NCI-H1694 (cell line): ENCODE data around the gene ADAM20.
"Not testable (repeated sequence)": the region's sequence is repeated elsewhere in the genome, so short reads cannot be mapped to it uniquely, and the experiment has no call there.

Experiments used
- DNase-seq: peaks from one replicate; lab custom pipeline; 2025; lab: John Stamatoyannopoulos, UW

ADAM20 gene

GRCh38 chr14:70534904-70535303 lies at the start of gene ADAM20:
Gene ADAM20, minus strand, starts transcription at chr14:70535004. Its CDS starts 10,247 bp downstream, at chr14:70524757.
- no peak for DNase-seq

DNA sequence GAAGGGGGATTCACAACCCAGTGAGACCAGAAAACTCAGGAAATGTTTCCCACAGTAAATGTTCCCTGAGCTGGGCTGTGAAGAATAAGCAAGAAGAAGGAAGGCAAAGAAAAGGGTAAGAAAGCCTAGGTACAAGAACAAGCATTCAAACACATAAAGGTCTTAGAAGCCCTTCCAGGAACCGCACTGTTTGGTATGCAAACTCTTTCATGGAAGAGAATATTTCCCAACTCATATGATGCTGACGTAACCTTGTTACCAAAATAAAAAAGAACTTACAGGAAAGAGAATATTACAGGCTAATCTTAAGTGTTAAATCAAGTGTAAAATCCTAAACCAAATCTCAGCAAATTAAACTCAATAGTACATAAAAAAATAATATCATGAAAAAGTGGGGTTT lies 42.1 kb upstream of the ADAM20 start:
- no peak for DNase-seq

- DNase-seq = no peak
These were observed 38.2 kb upstream of the ADAM20 start for GRCh38 chr14:70573050-70573449.

DNA sequence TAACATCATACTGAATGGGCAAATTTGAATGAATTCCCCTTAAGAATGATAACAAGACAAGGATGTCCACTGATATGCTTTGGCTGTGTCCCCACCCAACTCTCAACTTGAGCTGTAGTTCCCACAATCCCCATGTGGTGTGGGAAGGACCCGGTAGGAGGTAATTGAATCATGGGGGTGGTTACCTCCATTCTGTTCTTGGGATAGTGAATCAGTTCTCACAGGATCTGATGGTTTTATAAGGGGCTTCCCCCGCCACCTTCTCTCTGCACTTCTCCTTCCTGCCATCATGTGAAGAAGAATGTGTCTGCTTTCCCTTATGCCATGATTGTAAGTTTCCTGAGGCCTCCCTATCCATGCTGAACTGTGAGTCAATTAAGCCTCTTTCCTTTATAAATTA lies 36.3 kb upstream of the ADAM20 start:
- DNase-seq = no peak

DNA sequence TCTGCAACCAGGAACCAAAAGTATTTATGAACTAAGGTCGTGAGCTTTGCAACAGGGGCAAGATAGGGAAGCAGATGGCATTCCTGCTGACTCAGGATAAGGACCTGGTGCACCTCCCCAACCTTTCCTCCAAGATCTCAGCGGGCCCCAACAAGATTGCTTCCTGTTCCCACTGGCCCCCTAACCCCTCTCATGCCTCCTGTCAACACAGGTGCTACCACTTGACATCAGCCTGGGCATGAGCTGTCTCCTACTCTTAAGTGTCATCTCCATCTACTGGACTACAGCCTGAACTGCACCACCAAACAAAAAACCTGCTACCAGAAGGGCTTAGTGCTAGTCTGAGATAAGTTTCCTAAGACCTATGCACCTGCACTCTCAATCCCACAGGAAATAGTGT lies 33.0 kb upstream of the ADAM20 start:
- peak; percentile 52 for DNase-seq

DNA sequence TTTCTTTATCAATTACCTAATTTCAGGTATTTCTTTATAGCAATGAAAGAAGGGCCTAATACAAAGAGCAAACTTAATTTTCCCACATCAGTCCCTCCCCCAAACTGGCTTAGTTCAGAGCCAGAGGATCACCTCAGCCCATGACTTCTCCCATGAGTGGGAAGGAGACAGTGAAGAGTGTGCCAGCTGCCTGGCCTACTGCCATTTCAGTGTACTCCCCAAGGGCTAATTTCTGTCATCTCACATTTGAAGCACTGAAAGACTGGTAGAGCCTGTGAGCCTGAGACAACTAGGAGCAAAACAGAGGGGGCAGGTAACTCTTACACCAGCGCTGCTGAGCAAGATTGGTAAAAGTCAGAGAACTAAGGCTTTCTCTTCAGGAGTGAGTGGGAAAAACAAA lies 29.1 kb upstream of the ADAM20 start:
- no peak for DNase-seq

DNA sequence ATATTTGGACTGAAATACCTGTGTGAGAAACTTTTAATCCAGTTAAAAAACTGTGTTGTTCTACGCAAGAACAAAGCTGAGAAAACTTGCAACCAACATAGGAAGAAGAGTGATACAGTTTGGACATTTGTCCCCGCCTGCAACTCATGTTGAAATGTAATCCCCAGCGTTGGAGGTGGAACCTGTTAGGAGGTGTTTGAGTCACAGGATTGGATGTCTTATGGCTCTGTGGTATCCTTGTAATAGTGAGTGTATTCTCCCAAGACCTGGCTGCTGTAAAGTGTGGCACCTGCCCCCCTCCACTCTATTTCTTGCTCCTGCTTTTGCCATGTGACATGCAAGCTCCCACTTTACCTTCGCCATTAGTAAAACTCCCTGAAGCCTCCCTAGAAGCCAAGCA lies 28.6 kb upstream of the ADAM20 start:
- DNase-seq = no peak

- no peak for DNase-seq
These were observed 23.6 kb upstream of the ADAM20 start for GRCh38 chr14:70558356-70558755.

DNA sequence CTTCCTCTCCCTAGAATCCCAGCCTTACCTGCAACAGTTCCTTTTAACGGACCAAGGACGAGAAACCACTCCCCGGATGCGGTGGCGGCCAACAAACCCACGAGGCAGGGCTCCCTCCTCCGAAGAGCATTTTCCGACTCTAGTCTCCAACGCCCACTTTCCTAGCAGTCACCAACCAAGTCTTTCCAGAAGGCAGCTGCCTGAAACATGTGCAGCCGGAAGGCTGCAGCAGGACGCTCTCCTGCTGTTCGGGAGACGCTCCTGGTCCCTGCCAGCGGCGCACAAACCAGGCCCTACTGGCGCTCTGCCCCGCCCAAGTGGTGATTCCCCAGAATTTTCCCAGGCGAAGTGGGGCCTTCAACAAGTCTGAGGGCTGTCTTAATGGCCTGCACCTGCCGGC lies 21.1 kb upstream of the ADAM20 start:
- no peak for DNase-seq

DNA sequence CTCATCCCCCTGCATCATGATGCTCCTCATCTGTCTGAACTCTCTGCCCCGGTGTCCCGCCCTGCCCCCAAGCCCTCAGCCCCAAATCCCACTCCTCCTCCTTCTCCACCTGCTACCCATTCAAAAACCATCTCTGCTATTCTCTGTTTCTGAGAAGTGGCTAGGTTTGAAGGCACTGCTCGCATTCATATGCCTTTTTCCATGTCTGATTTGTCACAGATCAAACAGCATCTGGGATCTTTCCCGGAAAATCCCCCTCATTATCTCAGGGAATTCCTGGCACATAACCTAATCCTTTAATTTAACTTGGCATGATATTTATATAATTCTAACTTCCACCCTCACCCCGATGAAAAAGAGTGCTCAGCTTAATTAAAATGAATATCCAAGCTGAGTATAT lies 3.3 kb upstream of the ADAM20 start:
- DNase-seq = no peak

DNA sequence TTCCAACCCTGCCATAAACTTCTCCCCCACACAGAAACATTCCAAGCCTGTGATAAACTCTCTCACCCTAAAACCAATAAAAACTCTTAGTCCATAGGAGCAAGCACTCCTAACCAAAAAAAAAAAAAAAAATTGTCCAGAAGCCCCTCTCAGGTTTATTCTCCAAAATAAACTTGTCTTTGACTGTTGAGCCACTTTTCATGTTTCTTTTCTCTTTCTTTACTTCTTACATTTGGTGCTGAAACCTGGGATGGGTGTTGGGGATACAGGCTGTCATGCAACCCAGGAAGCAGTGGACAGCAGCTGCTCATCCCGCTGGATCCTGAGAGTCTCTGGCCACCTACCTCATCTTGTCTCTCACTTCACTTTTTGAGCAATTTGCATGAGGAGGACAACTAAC lies 2.0 kb upstream of the ADAM20 start:
- DNase-seq = no peak

DNA sequence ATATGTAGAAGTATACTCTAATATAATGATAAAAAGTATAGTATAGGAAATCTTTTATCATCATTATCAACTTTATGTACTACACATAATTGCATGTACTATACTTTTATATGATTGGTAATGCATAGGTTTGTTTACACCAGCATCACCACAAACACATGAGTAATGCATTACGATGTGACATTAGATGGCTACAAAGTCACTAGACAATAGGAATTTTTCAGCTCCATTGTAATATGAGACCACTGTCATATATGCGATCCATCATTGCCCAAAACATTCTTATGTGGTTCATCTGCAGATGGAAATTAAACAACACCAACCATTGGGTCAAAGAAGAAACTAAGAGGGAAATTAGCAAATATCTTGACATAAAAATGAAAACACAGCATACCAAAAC lies 4.4 kb downstream of the ADAM20 start:
- no peak for DNase-seq

DNA sequence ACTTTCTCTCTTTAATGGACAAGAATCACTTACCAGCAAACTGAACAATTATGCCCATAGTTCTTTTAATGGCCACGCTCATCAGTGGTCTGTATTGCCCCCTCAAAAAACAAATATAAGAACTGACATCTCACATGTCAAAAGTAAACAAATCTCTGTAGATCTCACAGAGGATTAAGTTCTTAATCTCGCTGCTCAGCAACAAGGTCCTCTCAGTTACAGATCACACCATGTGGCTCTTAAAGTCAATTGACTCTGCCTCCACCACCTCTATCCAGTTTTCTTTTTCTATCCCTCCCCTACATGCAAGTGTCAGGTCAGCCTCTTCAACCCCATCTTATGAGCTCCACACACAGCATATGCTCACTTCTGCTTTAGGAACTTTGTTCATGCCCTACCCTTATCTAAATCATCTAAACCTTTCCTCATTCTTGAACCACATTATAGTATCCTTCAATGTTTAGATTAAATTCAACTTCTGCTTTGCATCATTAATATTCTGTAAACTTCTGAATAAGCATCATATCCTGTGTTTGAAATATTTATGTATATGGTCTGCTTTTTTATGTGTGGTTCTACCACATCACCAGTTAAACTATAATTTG lies 7.2 kb downstream of the ADAM20 start:
- DNase-seq = no peak

- no peak for DNase-seq
These were observed 9.1 kb downstream of the ADAM20 start for GRCh38 chr14:70525691-70526090.

DNA sequence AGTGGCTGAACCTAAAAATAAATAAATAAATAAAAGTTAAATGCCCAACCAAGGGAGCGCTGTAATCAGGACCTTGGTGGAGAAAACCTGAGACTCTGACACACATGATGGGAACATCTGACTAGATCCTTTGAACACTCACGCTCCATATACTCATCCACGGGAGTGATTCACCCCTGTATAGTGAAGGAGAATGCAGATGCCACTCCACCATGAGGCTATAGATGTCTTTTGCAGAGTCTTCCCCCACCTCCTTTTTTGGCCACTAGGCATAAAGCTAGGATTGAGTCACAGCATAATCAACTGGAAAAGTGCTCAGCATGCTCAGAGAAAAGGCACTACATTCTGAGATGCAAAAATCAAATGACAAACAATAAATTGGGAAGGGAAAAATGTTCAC lies 19.0 kb downstream of the ADAM20 start:
- DNase-seq = no peak

GRCh38 chr14:70514168-70515069 lies 20.4 kb downstream of the ADAM20 start:
- no peak for DNase-seq

GRCh38 chr14:70498191-70498590 lies 36.6 kb downstream of the ADAM20 start:
- DNase-seq = no peak

- no peak for DNase-seq
These were observed 45.1 kb downstream of the ADAM20 start for GRCh38 chr14:70489579-70490200.

DNA sequence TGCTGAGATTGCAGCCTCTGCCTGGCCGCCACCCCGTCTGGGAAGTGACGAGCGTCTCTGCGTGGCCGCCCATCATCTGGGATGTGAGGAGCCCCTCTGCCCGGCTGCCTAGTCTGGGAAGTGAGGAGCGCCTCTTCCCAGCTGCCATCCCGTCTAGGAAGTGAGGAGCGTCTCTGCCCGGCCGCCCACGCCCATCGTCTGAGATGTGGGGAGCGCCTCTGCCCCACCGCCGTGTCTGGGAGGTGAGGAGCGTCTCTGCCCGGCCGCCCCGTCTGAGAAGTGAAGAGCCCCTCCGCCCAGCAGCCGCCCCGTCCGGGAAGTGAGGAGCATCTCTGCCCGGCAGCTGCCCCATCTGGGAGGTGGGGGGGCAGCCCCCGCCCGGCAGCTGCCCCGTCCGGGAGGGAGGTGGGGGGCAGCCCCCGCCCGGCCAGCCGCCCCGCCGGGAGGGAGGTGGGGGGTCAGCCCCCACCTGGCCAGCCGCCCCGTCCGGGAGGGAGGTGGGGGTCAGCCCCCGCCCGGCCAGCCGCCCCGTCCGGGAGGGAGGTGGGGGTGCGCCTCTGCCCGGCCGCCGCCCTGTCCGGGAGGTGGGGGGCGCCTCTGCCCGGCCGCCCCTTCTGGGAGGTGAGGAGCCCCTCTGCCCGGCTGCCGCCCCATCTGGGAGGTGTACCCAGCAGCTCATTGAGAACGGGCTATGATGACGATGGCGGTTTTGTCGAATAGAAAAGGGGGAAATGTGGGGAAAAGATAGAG lies 57.3 kb downstream of the ADAM20 start:
- DNase-seq = not testable (repeated sequence)

- DNase-seq = not testable (repeated sequence)
These were observed 59.3 kb downstream of the ADAM20 start for GRCh38 chr14:70475459-70475858.

DNA sequence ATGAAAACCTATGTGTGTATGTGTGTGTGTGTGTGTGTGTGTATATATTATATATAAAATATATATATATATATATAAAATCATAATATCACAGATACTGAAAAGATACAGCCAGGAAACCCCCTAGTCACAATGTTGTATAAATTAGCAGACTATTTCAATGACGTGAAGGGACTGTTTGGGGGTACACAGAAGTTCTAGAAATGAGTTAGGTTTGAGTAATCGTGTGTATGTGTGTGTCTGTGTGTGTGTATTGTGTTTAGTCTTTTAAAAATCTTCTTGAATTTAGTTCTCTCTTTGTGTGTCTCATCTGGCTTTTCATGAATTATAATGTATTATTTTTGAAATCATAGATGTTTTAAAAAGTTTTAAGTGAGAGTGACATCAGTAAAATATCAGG lies 61.0 kb downstream of the ADAM20 start:
- no peak for DNase-seq
